ENCODE measurements around the gene CLTA.
"Not testable (repeated sequence)": the region's sequence is repeated elsewhere in the genome, so short reads cannot be mapped to it uniquely, and the experiment has no call there.

CLTA gene

GRCh38 chr9:36158917-36159316 is 31.8 kb upstream of the CLTA start:
- no peak for DNase-seq (ENCODE audit: low read depth in 2 of 2)

GRCh38 chr9:36159509-36159908 is 31.2 kb upstream of the CLTA start:
- not testable (repeated sequence) for DNase-seq (ENCODE audit: low read depth in 2 of 2)

- not testable (repeated sequence) for DNase-seq (ENCODE audit: low read depth in 2 of 2)
Measured at GRCh38 chr9:36160126-36160525, 30.6 kb upstream of the CLTA start.

GRCh38 chr9:36161187-36161586 is 29.5 kb upstream of the CLTA start:
- DNase-seq (ENCODE audit: low read depth in 2 of 2): no peak

- DNase-seq (ENCODE audit: low read depth in 2 of 2): no peak
Measured at GRCh38 chr9:36162211-36162738, 28.4 kb upstream of the CLTA start.

- DNase-seq (ENCODE audit: low read depth in 2 of 2): no peak
Measured at GRCh38 chr9:36163049-36163785, 27.5 kb upstream of the CLTA start.

- DNase-seq (ENCODE audit: low read depth in 2 of 2): no peak
Measured at GRCh38 chr9:36163786-36164170, 26.9 kb upstream of the CLTA start.

- no peak for DNase-seq (ENCODE audit: low read depth in 2 of 2)
Measured at GRCh38 chr9:36164372-36164771, 26.3 kb upstream of the CLTA start.

- no peak for DNase-seq (ENCODE audit: low read depth in 2 of 2)
Measured at GRCh38 chr9:36164989-36165388, 25.7 kb upstream of the CLTA start.

- no peak for DNase-seq (ENCODE audit: low read depth in 2 of 2)
Measured at GRCh38 chr9:36165826-36166167, 24.9 kb upstream of the CLTA start.

GRCh38 chr9:36166168-36166927 is 24.4 kb upstream of the CLTA start:
- peak; percentile 70 to 83 for DNase-seq (ENCODE audit: low read depth in 2 of 2)

GRCh38 chr9:36169166-36169565 is 21.6 kb upstream of the CLTA start, which contains the start of gene CCIN:
CCIN (plus strand) TSS chr9:36169388; CDS start chr9:36169503, 115 bp downstream.
- DNase-seq (ENCODE audit: low read depth in 2 of 2): no peak

GRCh38 chr9:36169708-36170107 is 21.0 kb upstream of the CLTA start:
- DNase-seq (ENCODE audit: low read depth in 2 of 2): no peak

- no peak for DNase-seq (ENCODE audit: low read depth in 2 of 2)
Measured at GRCh38 chr9:36170531-36170930, 20.2 kb upstream of the CLTA start.

- no peak for DNase-seq (ENCODE audit: low read depth in 2 of 2)
Measured at GRCh38 chr9:36173861-36174260, 16.9 kb upstream of the CLTA start.

GRCh38 chr9:36174271-36174670 is 16.4 kb upstream of the CLTA start:
- DNase-seq (ENCODE audit: low read depth in 2 of 2): no peak

- DNase-seq (ENCODE audit: low read depth in 2 of 2): no peak
Measured at GRCh38 chr9:36174731-36175130, 16.0 kb upstream of the CLTA start.

GRCh38 chr9:36175209-36175608 is 15.5 kb upstream of the CLTA start:
- DNase-seq (ENCODE audit: low read depth in 2 of 2): not testable (repeated sequence)

- DNase-seq (ENCODE audit: low read depth in 2 of 2): not testable (repeated sequence)
Measured at GRCh38 chr9:36176496-36176895, 14.2 kb upstream of the CLTA start.

GRCh38 chr9:36177571-36177970 is 13.2 kb upstream of the CLTA start:
- no peak for DNase-seq (ENCODE audit: low read depth in 2 of 2)

GRCh38 chr9:36180243-36180642 is 10.5 kb upstream of the CLTA start:
- not testable (repeated sequence) for DNase-seq (ENCODE audit: low read depth in 2 of 2)

GRCh38 chr9:36187414-36187813 is 3.3 kb upstream of the CLTA start:
- DNase-seq (ENCODE audit: low read depth in 2 of 2): no peak

- no peak for DNase-seq (ENCODE audit: low read depth in 2 of 2)
Measured at GRCh38 chr9:36188212-36188611, 2.5 kb upstream of the CLTA start.
